NT2/D1 (cell line): Measurements from ENCODE around the gene PPP1R9A.

Source experiments
- SUZ12 ChIP-seq: IDR thresholded peaks from 2 replicates; pipeline ENCODE4 v1.6.1; 2011; ENCODE audit not compliant: insufficient read length, insufficient read depth; ENCODE audit errors: extremely low read depth
- ZNF274 ChIP-seq: IDR thresholded peaks from 2 replicates; pipeline ENCODE4 v1.6.1; 2011; ENCODE audit warnings: mild to moderate bottlenecking, low read depth, low read length

DNA sequence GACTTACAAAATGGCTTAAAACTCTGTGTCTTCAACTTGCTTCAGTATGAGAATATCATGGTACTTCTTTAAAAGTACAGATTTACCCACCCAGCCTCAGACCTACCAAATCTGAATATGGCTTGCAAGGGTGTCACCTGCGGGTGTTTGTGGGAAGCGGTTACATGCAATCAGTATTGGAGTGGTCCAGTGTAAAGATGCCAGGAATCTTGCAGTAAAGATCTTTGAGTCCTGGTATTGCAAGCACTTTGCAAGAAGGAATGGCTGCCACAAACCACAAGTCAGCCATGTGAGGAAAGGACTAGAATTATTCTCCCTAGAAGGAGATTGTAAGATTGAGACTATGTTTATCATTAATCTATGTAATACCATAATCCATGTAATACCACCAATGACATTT is 301.9 kb downstream of the PPP1R9A start:
- TF ChIP-seq ZNF274 = no peak
- no peak for TF ChIP-seq SUZ12
